Measurements from ENCODE around the gene EFS. TPM values are rescaled to one million over a fixed set of nuclear protein-coding genes. Genes with fewer than 3 reads are reported as not detected.

The EFS gene
- total RNA-seq, 2 experiments from 2014 or later = not detected

- Mint-ChIP-seq H3K9me3 (ENCODE audit: low read depth) (no peaks in the 10 kb centered on the region), H3K27me3 (peaks cover 7% of the 10 kb centered on the region), H3K27ac (no peak overlapping the region), H3K4me3 (no peak overlapping the region), H3K4me1 (peaks cover 8% of the 10 kb centered on the region), H3K36me3 (no peaks in the 10 kb centered on the region)
- CTCF ChIA-PET = interaction anchor here (0.6 to 3.9 kb wide), 42 partner anchors 8 to 809 kb away, joined by 3 to 37 read pairs (median 4); partner anchors contain the start of genes CEBPE, HOMEZ, PABPN1 and PPP1R3E
- ATAC-seq = no peak
- no peak for DNase-seq
Observed at GRCh38 chr14:23380197-23380914, 15.4 kb upstream of the EFS start.

DNA sequence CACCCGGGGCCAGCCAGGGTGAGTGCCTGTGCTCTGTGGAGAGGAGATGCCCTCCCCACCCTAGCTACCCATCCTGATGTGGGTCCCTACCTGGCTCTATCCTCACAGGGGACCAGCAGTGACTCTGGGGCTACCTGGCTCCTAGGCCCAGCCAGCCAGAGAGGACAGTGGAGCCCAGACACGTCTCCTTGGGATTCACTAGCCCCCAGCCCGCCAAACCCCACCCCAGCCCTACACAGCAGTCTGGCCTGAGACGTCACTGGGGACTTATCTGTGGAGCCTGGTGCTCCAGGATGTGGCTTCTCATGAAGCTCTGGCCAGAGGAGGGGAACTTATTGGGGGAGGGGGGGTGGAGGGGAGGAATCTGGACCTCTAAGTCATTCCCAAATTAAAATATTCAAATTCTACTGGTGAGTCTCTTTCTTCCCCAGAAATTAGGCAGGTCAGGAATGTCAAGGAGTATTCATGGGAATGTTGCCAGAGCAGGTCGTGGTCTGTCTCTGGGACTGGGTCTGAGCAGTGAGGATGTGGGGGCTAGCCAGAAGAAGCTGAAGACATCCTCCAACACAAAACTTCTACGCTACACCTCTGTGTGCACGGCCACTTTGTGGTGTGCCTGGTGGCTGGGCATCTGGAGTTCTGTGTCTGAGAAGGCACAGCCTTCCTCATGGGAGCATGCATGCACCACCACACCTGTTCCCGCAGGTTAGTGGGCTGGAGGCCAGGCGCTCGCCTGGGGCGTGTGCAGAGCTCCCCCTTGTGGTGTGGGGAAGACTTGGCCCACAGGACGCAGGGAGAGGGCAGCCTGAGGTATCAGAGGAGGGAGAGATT, 14.6 kb upstream of the EFS start:
- no peak overlapping the region for H3K27ac Mint-ChIP-seq
- H3K36me3 Mint-ChIP-seq = no peaks in the 10 kb centered on the region
- no peaks in the 10 kb centered on the region for H3K9me3 Mint-ChIP-seq (ENCODE audit: low read depth)
- ATAC-seq = peak; percentile 86
- CTCF ChIA-PET = interaction anchor here (0.6 to 3.9 kb wide), 43 partner anchors 9 to 808 kb away, joined by 3 to 37 read pairs (median 4); partner anchors contain the start of genes CEBPE, HOMEZ, PABPN1 and PPP1R3E
- no peak overlapping the region for H3K4me3 Mint-ChIP-seq
- DNase-seq = peak; percentile 71
- H3K4me1 Mint-ChIP-seq = peaks cover 8% of the 10 kb centered on the region
- peaks cover 7% of the 10 kb centered on the region for H3K27me3 Mint-ChIP-seq

GRCh38 chr14:23378612-23379220, 13.7 kb upstream of the EFS start:
- CTCF ChIA-PET = interaction anchor here (1.0 to 3.9 kb wide), 10 partner anchors 10 to 308 kb away, joined by 3 to 37 read pairs (median 8); partner anchors contain the start of gene PABPN1
- DNase-seq = no peak
- ATAC-seq = no peak
- no peak overlapping the region for H3K27ac Mint-ChIP-seq
- H3K4me3 Mint-ChIP-seq = no peak overlapping the region
- H3K9me3 Mint-ChIP-seq (ENCODE audit: low read depth) = no peaks in the 10 kb centered on the region
- H3K27me3 Mint-ChIP-seq = peaks cover 7% of the 10 kb centered on the region
- H3K4me1 Mint-ChIP-seq = peaks cover 8% of the 10 kb centered on the region
- no peaks in the 10 kb centered on the region for H3K36me3 Mint-ChIP-seq

DNA sequence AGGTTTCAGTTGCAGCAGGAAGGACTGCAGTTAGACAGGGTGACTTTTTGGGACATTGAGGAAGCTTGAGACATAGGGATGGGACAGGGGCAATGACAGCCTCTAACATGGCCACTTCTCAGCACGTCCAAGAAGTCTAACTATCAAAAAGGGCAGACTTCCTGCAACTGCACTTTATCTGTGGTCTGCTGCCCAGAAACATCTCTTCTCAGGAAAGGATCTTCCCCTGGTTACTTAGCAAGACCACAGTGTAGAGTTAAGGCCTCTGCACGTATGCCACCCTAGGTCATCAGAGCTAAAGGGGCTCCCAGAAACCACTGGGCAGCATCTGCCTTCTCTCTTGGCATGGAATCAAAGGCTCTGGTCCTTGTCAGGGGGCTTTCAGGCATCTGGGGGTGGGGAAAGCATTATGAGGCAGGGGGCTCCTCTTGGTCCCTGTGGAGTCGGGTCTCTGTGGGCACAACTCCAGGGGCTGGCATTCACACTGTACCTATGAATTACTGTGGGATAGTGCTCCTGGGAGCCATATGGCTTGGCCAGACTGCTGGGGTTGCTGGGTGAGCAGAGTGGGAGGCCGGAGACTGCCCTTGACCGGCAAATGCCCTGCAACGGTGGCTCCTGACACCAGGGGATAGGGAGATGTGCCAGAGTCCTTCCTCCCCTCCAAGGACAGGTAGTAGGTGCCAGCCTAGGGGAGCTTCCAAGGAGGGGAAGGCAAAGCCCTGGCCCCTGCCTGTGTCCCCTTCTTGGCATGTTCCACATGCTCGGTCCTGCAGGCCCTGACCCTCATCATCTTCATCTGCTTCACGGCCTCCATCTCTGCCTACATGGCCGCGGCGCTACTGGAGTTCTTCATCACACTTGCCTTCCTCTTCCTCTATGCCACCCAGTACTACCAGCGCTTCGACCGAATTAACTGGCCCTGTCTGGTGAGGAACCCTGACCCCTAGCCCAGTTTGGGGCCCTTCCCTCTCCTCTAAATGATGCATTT, 12.9 kb upstream of the EFS start:
- Mint-ChIP-seq H3K36me3 (no peaks in the 10 kb centered on the region), H3K27ac (no peak overlapping the region), H3K4me1 (peaks cover 8% of the 10 kb centered on the region), H3K27me3 (peaks cover 7% of the 10 kb centered on the region), H3K9me3 (ENCODE audit: low read depth) (no peaks in the 10 kb centered on the region), H3K4me3 (no peak overlapping the region)
- no peak for ATAC-seq
- CTCF ChIA-PET = interaction anchor here (1.3 to 2.8 kb wide), 2 partner anchors 10 to 256 kb away, joined by 3 to 21 read pairs; no protein-coding TSS in a partner anchor
- DNase-seq = no peak

- Mint-ChIP-seq H3K36me3 (no peaks in the 10 kb centered on the region), H3K27me3 (peaks cover 7% of the 10 kb centered on the region), H3K27ac (no peak overlapping the region), H3K4me3 (no peak overlapping the region), H3K4me1 (peaks cover 10% of the 10 kb centered on the region), H3K9me3 (ENCODE audit: low read depth) (no peaks in the 10 kb centered on the region)
- DNase-seq = no peak
- CTCF ChIA-PET = interaction anchor here (1.3 kb wide), 1 partner anchor 10 kb away, joined by 3 read pairs; no protein-coding TSS in a partner anchor
- no peak for ATAC-seq
Observed at GRCh38 chr14:23377198-23377550, 12.2 kb upstream of the EFS start.

DNA sequence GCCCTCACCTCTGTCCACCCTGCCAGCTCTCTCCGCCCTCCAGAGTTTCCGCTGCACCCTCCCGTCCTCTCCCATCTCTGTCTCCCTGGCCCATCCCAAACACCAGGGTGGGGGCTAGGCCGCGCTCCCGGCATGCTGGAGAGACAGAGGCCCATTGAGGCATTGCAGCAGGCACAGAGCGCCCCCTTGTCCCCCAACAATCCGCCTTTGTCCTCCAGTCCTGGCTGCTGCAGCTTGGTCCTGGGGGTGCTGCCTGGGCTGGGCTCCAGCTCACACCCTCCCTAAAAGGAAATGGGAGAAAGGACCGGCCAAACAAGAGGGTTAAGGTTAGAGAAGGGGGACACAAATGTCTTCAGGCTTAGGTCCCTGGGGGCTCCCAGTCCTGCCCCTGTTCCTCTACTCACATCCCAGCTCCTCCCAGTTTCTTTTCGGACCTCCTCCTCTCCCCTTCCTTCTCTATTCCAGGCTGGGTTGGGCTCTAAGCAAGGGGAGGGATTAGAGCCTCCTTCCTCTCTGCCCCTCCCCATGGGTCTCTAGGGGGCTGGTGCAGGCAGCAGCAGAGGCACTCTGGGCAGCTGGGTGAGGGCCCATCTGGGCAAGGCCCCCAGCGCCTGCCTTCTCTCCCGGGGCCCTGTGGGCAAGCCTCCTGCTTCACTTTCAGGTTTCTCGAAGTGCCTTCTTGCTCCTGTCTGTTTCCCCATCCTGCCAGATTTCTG, 11.7 kb upstream of the EFS start, which contains the start of gene CMTM5:
TSS of gene CMTM5 (plus strand) at position 565 of the 716 bp plus-strand sequence. CDS start 206 bp downstream, outside the sequence.
- ATAC-seq = no peak
- CTCF ChIA-PET = interaction anchor here (1.3 to 1.4 kb wide), 2 partner anchors 9 to 49 kb away, joined by 3 to 5 read pairs; no protein-coding TSS in a partner anchor
- peaks cover 13% of the 10 kb centered on the region for H3K4me1 Mint-ChIP-seq
- H3K9me3 Mint-ChIP-seq (ENCODE audit: low read depth) = no peaks in the 10 kb centered on the region
- H3K4me3 Mint-ChIP-seq = no peak within 1 kb of the TSS
- DNase-seq = no peak
- no peaks in the 10 kb centered on the region for H3K36me3 Mint-ChIP-seq
- no peak within 1 kb of the TSS for H3K27ac Mint-ChIP-seq
- peaks cover 4% of the 10 kb centered on the region for H3K27me3 Mint-ChIP-seq

- Mint-ChIP-seq H3K36me3 (no peaks in the 10 kb centered on the region), H3K27me3 (peaks cover 2% of the 10 kb centered on the region), H3K27ac (no peak overlapping the region), H3K4me1 (peaks cover 16% of the 10 kb centered on the region), H3K4me3 (no peak overlapping the region), H3K9me3 (ENCODE audit: low read depth) (no peaks in the 10 kb centered on the region)
- CTCF ChIA-PET = interaction anchor here (1.4 kb wide), 1 partner anchor 48 kb away, joined by 5 read pairs; no protein-coding TSS in a partner anchor
- ATAC-seq (no peak), DNase-seq (no peak)
Observed at GRCh38 chr14:23375527-23376251, 10.7 kb upstream of the EFS start.

GRCh38 chr14:23373041-23373440, 8.1 kb upstream of the EFS start:
- CTCF ChIA-PET = interaction anchor here (1.2 kb wide), 1 partner anchor 296 kb away, joined by 3 read pairs; no protein-coding TSS in a partner anchor
- H3K9me3 Mint-ChIP-seq (ENCODE audit: low read depth) = no peaks in the 10 kb centered on the region
- H3K4me1 Mint-ChIP-seq = peaks cover 11% of the 10 kb centered on the region
- H3K27me3 Mint-ChIP-seq = peaks cover 6% of the 10 kb centered on the region
- DNase-seq = no peak
- no peak for ATAC-seq
- H3K27ac Mint-ChIP-seq = no peak overlapping the region
- no peak overlapping the region for H3K4me3 Mint-ChIP-seq
- no peaks in the 10 kb centered on the region for H3K36me3 Mint-ChIP-seq

GRCh38 chr14:23372509-23372908, 7.5 kb upstream of the EFS start, which contains the start of gene IL25:
IL25 (plus strand) TSS chr14:23372809.
- peaks cover 11% of the 10 kb centered on the region for H3K27me3 Mint-ChIP-seq
- CTCF ChIA-PET = interaction anchor here (1.2 kb wide), 1 partner anchor 295 kb away, joined by 3 read pairs; no protein-coding TSS in a partner anchor
- H3K27ac Mint-ChIP-seq = no peak within 1 kb of the TSS
- no peaks in the 10 kb centered on the region for H3K9me3 Mint-ChIP-seq (ENCODE audit: low read depth)
- no peaks in the 10 kb centered on the region for H3K36me3 Mint-ChIP-seq
- ATAC-seq (no peak), DNase-seq (no peak)
- H3K4me1 Mint-ChIP-seq = peaks cover 10% of the 10 kb centered on the region
- H3K4me3 Mint-ChIP-seq = no peak within 1 kb of the TSS

DNA sequence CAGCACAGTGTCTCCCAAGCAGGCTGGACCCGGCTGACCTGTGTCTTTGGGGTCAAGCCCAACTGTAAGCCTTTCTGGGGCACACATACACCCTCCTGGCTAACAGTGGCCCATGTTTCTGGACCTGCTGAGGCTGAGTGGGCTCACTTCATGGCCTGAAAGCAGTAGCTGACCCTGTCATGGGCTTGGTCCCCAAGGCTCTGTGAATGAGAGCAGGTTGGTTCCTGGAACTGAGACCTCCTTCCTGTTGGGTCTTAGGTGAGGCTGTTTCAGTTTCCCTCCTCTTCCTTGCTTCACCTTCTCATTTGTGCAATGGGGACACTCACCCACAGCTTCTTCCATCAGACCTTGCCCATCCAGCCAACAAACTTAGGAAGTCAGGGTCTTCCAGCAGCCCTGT, 6.9 kb upstream of the EFS start:
- ATAC-seq = peak; percentile 20
- no peak overlapping the region for H3K4me3 Mint-ChIP-seq
- no peak overlapping the region for H3K27ac Mint-ChIP-seq
- H3K36me3 Mint-ChIP-seq = no peaks in the 10 kb centered on the region
- CTCF ChIA-PET = no interaction called here
- H3K9me3 Mint-ChIP-seq (ENCODE audit: low read depth) = no peaks in the 10 kb centered on the region
- peaks cover 17% of the 10 kb centered on the region for H3K27me3 Mint-ChIP-seq
- H3K4me1 Mint-ChIP-seq = peaks cover 7% of the 10 kb centered on the region
- no peak for DNase-seq

- no peak overlapping the region for H3K4me3 Mint-ChIP-seq
- H3K9me3 Mint-ChIP-seq (ENCODE audit: low read depth) = no peaks in the 10 kb centered on the region
- CTCF ChIA-PET = interaction anchor here (1.3 to 3.4 kb wide), 3 partner anchors 10 to 249 kb away, joined by 4 to 24 read pairs (median 7); no protein-coding TSS in a partner anchor
- H3K27ac Mint-ChIP-seq = no peak overlapping the region
- H3K27me3 Mint-ChIP-seq = peaks cover 24% of the 10 kb centered on the region
- peaks cover 7% of the 10 kb centered on the region for H3K4me1 Mint-ChIP-seq
- DNase-seq (no peak), ATAC-seq (no peak)
- no peaks in the 10 kb centered on the region for H3K36me3 Mint-ChIP-seq
Observed at GRCh38 chr14:23370221-23370620, 5.2 kb upstream of the EFS start.
